GM21423 (cell line): Measurements from ENCODE around the gene ZSCAN12.
A peak's percentile ranks its signal among the peaks of the same experiment; 100 is the strongest.
"Not testable (repeated sequence)": the region's sequence is repeated elsewhere in the genome, so short reads cannot be mapped to it uniquely, and the experiment has no call there.

Source experiments
- ATAC-seq: cut with Tn5 transposase; IDR thresholded peaks from one replicate; pipeline ENCODE4 v1.9.1; 2021; ENCODE audit warnings: mild to moderate bottlenecking, moderate library complexity; ENCODE audit not compliant: unreplicated experiment

The ZSCAN12 gene

DNA sequence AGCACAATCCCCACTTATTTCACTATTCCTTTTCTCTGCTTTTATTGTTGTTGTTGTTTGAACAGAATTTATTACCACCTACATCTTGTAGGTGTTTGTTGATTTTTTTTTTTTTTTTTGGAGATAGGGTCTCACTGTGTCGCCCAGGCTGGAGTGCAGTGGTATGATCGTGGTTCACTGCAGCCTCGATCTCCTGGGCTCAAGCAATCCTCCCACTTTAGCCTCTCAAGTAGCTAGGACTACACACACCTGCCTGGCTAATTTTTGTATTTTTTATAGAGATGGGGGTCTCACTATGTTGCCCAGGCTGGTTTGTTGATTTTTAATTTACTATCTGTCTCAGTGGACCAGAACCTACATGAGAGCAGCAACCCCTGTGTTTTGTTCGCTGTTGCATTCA lies 3.6 kb downstream of the ZSCAN12 start:
- ATAC-seq = no peak

DNA sequence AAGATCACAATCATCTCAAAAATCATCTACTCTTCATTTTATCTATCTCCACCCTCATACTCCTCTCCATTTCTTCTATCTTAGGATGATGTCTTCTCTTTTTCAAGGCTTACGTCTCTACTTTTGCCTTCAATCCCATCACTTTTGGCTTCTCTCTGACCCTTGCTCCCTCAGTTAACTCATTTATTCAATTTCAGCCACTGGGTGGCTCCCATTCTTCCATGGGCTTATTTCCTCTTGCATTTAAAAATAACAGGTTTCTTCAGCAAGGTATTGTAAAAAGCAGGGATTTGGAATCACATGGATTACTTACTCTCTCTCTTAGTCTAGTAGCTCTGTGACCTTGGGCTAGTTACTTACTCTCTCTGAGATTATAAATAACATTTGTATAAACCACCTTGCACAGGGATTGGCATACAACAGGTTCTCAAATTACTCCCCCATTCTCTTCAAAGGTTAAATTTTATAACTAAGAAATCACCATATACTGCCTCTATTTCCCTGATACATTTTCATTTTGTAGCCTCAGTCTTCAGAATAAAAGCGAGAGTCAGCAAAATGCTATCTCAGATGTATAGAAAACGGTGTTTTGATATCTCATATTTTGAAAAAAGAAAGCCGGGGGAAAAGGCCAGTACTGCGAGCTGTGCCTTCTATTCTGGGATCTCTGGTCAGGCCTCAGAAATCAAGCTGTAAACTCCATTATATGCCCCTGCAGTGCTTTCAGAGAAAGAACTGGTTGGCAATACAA lies 5.5 kb downstream of the ZSCAN12 start:
- ATAC-seq = no peak

DNA sequence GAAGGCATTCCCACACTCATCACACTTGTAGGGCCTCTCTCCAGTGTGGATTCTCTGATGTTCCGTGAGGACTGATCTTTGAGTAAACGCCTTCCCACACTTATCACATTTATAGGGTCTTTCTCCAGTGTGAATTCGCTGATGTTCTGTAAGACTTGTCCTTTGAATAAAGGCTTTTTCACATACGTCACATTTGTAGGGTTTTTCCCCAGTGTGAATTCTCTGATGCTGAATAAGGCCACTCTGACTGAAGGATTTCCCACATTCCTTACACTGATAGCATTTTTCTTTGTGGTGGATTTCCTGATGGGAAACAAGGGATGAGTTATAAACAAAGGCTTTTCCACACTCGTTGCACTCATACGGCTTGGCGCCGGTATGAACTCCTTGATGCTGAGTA lies 8.9 kb downstream of the ZSCAN12 start:
- no peak for ATAC-seq

DNA sequence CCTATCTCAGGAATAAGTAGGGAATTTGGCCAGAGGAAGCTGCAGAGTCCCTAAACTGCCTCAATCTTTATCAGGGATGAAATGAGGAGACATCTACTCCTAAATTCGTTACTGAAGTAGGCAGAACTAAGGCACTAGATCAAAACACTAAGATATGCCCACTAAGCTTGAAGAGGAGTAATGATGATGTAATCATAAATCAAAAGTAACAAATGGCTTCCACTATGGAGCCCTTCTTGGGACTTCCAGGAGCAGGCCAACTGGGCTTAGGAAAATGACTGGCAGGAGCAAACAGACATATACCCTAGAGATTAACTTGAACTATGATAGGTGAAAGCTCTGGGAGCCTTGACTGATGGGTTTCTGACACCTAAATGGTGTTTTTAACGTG lies 15.4 kb downstream of the ZSCAN12 start:
- ATAC-seq = no peak

DNA sequence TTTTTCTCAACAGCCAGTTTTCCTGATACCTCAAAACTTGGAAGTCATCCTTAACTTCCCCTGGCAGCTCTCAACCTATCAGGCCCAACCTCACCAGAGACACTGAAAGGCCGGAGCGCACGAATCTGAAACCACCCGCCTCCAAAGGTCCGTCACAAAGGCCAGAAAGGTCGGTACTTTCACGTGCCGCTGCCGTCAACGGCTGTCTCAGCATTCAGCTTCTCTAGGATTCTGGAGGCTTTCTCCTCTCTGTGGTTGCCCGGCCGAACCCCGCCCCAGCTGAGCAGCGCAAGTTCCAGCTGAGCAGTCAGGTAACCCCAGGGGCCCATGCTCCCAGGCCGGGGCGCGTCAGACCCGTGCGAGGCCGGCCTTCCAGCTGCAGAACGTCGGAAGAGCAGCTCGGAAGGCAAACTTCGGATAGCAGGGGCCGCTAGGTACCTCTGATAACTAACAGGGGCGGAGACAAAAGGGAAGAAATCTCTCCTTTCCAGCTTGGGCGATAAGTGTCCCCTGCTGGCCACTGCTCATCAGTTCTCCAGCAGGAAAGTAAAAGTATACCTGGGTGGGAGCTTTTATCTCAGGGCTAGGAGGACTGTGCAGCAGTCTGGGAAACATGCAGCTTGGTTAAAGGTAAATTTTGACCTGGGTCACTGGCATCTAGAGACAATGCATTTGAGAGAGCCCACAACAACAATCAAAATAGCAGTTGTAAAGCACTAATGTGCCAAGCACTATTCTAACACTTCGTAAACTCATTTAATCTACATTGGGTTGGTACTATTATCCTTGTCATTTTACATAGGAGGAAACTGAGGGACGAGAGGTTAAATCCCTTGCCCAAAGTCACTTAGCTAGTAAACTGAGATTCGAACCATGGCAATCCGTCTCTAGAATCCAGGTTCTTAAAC lies 16.1 kb downstream of the ZSCAN12 start:
- ATAC-seq = peak; percentile 89

DNA sequence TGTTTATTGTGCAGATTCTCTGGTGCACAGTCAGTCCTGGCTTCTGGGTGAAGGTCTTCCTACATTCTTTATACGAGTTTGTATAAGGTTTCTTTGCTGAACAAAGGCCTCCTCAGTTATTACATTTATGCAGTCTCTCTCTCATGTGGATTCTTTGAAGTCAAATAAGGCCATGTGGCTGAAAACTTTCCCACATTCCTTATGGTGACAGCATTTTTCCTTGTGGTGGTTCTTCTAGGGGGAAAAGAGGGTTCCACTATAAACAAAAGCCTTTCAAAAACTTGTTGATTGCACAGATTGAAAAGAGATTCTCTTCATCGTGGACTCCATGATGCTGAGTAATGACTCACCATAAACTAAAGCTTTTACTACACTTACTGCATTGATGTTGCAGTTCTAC lies 19.2 kb downstream of the ZSCAN12 start:
- no peak for ATAC-seq

DNA sequence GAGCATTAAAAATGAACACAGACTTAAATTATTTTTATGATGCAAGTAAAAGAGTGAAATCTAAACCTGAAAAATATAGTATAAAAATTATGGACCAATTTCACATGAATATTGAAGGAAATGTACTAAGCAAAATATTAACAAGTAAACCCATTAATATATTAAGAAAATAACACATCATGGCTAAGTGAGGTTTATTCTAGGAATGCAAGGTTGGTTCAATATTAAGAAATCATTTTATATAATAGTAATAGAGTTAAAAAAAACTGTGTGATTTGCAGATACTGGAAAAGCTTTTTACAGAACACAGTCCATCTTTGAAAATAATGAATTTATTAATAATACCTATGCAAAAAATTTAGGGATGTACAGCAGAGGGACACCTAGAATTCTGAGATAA lies 20.9 kb downstream of the ZSCAN12 start:
- ATAC-seq = no peak

DNA sequence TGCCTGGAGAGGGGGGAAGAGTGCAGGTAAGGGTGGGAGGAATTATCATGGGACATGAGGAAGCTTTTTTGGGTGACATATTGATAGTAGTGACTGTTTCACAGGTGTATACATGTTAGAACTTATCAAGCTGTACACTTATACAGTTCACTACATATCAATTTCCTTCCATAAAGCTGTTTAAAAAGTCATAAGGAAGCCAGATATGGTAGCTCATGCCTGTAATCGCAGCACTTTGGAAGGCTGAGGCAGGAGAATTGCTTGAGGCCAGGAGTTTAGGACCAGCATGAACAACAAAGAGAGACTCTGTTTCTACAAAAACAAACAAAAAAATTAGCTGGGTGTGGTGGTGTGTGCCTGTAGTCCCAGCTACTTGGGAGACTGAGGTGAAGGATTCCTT lies 21.7 kb downstream of the ZSCAN12 start:
- no peak for ATAC-seq

DNA sequence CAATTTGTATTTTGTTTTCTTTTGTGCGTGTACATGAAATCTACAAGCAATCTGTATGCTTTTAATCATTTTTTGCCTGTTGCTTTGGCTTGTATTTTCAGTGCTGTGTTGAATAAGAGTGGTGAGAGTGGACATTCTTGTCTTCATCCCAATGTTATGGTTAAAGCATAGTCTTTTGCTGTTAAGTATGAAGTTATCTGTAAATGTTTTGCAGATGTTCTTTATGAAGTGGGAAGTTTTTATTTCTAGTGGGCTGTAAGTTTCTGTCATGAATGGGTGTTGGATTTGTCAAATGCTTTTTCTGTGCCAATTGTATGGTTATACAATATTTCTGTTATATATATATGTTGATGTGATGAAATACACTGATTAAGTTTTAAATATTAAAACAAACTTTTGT lies 25.6 kb downstream of the ZSCAN12 start:
- ATAC-seq = no peak

DNA sequence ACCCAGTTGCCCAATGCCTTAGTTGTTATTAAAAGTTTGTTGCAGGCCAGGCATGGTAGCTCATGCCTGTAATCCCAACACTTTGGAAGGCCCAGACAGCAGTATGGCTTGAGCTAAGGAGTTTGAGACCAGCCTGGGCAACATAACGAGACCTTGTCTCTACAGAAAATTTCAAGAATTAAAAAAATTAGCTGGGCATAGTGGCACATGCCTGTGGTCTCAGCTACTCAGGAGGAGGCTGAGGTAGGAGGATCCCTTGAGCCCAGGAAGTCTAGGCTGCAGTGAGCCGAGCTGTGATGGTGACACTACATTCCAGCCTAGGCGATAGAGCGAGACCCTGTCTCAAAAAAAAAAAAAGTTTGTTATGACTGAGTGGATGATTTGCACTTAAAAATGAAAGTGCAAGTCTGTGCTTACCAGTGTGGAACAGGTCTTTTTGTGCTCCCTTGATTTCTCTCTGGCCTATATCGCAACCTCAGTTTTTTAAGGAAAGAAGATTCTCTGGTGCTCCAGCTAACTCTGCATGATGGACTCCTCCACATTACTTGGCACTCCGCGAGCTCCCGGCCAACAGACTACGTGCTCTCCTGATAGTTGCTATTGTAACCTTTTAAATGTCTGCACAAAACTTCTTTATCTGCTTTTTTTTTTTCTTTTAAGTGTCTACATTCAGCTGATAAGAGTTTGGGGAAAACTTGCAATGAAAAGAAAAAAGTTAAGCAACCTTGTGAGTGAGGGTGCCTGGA lies 27.7 kb downstream of the ZSCAN12 start:
- ATAC-seq = peak; percentile 54

DNA sequence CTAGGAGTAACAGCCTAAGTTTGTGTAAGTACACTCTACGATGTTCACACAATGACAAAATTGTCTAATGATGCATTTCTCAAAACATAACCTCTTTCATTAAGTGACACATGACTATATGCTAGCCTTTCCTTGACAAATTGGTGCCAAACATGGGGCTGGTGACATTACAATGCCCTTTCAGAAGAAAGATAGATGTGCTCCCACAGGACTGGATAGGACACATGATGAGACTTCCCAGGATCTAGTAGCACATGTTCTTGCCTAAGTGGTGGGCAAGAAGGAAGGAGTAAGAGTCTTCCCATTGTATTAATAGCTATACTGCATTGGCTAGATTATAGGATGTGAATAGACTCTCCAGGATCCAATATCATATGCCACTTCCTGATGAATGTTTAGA lies 28.3 kb downstream of the ZSCAN12 start:
- no peak for ATAC-seq

DNA sequence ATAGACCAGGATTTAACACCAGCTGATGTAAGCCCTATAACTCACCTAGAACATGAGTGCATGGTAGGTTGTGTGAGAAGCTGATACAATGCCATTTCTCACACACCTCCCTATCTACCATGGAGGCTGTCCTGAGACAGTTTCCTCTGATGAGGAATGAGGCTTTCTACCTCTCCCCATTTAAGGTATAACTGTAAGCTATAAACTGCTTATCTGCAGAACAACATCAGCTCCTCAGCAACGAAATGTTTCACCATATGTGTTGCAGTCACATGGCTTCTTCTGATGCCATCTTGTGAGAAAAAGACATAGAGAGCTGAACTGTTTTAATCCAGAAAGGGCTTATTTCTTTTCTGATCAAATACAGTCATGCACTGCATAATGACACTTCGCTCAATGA lies 29.1 kb downstream of the ZSCAN12 start:
- no peak for ATAC-seq

DNA sequence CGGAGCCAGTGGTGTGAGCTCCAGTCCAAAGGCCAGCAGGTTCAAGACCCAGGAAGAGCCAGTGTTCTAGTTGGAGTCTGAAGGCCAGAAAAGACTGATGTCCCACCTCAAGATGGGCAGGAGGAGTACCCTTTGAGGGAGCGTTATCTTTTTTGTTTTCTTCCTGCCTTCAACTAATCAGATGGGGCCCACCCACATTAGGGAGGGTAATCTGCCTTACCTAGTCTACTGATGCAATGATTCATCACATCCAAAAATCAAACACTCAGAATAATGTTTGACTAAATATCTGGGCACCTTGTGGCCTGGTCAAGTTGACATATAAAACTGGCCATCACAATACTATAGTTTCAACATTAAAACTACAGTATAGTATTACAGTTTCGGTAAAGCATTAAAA lies 30.1 kb downstream of the ZSCAN12 start:
- no peak for ATAC-seq

DNA sequence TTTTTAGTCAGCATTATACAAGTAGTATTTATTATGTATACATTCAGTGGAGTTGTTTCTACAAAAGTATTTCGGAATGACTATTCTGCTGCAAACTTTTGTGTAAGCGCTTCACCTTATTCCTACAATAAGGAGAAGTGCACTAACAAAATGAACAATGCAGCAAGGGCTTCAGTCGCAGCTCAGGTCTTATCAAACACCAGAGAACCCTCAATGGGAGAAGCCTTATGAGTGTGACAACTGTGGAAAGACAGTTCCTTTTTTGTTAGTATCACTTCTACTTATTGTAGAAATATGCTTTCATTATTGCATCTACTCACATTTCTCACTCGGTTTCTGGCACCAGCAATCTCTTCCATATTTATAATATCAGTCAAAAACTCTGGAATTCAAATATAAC lies 31.0 kb downstream of the ZSCAN12 start:
- ATAC-seq = peak; percentile 65

DNA sequence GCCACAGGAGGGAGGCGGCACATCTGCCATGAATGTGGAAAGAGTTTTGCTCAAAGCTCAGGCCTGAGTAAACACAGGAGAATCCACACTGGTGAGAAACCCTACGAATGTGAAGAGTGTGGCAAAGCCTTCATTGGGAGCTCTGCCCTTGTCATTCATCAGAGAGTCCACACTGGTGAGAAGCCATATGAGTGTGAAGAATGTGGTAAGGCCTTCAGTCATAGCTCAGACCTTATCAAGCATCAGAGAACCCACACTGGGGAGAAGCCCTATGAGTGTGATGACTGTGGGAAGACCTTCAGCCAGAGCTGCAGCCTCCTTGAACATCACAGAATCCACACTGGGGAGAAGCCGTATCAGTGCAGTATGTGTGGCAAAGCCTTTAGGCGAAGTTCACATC lies 34.0 kb downstream of the ZSCAN12 start:
- not testable (repeated sequence) for ATAC-seq

DNA sequence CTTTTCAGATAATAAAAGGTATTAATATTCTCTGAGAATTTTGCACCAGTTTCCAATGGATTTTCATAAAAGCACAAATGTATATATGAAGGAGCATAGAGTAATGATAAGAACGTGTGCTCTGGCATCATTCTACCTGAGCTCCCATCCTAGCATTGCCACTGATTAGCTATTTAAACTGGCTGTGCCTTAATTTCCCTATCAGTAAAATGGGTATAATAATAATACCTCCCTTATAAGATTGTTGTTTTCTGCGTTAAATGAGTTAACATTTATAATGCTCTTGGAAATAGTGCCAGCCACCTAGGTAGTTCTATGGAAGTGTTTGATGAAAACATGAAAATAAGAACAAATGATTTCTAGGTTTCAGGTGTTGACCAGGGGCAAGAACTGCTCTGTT lies 38.6 kb downstream of the ZSCAN12 start:
- no peak for ATAC-seq

DNA sequence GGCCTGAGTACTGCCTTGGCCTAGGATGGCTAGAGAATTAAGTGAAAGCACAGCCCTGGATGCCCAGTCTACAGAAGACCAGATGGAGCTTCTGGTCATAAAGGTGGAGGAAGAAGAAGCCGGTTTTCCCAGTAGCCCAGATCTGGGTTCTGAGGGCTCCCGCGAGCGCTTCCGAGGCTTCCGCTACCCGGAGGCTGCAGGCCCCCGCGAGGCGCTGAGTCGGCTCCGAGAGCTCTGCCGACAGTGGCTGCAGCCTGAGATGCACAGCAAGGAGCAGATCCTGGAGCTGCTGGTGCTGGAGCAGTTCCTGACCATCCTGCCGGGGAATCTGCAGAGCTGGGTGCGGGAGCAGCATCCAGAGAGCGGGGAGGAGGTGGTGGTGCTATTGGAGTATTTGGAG lies 40.0 kb downstream of the ZSCAN12 start:
- ATAC-seq = not testable (repeated sequence)

DNA sequence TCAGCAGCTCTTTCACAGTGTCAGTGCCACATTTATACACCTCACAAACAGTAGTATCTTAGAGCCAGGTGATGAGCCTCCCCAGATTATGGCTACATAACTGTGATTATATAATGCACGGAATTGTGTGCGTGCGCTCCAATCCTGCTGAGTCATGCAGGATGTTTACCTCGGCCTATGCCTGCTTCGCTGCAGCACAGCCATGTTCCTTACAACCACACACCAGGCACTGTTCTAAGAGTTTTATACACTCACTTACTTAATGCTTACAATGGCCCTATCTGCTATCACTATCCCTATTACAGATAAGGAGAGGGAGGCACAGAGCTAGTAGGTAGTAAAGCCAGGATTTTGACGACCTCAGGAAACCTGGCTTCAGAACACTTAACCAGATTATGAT lies 42.5 kb downstream of the ZSCAN12 start:
- ATAC-seq = no peak

DNA sequence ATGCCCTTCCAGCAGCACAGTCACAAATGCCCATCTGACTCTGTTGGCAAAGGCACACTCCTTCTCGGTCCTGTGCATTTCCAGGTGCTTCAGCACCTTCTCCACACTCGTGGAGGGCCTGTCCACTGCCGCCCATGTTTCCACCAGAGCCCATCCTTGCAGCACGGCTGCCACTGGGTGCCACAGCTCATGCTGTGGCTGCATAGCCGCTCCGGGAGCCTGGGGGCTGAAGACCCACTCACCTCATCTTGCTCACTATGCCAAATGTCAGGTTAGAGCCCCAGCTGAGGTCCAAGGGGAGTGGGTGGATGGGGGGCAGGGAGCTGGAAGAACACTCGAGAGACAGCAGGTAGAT lies 42.9 kb downstream of the ZSCAN12 start:
- no peak for ATAC-seq

DNA sequence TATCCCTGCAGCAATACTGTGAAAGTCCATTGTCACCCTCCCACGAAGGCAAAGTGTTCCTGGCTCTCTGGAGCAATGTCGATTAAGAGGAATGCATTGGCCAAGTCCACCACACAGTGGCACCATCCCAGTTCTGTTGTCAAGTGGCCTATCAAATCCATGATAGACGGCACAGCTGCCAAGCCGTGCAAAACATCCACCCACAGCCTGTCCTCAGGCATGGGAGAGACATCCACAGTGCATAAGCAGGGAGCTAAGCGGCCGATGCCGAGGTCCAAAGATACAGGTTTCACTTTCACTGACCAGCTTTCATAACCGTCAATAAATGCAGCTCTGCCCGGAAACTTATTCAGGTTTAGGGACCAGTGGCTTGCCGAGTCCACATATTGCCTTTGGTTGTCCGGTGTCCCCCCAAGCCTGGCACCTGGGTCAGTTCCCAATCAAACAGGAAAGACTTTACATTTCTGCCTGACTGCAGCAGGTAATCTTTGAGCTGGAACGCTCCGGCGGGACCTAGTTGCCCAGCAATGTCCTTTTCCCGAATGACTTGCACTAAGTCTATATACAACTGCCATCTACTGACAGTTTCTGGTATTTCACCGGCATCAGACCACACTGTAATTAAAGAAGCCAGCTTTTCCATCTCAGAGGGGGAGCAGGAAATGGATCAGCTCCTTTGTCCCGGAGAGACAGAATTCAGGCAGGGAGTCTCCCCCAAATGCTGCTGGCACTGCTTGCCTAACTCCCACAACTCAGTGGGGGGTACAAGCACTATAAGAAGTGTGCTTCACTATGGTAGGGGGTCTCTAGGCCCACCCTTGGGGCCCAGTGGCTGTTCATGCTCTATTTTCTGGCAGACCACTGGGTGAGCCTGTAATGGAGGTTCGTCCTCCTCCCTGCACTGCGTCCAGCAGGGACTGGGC lies 43.5 kb downstream of the ZSCAN12 start:
- peak; percentile 62 for ATAC-seq
